Globus pallidus (tissue), 1 donor: ENCODE measurements around the gene ATP5F1B.
"Not testable (repeated sequence)": the region's sequence is repeated elsewhere in the genome, so short reads cannot be mapped to it uniquely, and the experiment has no call there.

Experiments
- DNase-seq: peaks from one replicate; pipeline ENCODE4 v3.0.0-alpha.2; 2015; ENCODE audit warnings: low spot score

Gene ATP5F1B

GRCh38 chr12:56645717-56646446, at the start of gene ATP5F1B:
ATP5F1B (minus strand) TSS chr12:56645984; CDS start chr12:56645963, 21 bp downstream.
- peak; percentile 99 for DNase-seq

DNA sequence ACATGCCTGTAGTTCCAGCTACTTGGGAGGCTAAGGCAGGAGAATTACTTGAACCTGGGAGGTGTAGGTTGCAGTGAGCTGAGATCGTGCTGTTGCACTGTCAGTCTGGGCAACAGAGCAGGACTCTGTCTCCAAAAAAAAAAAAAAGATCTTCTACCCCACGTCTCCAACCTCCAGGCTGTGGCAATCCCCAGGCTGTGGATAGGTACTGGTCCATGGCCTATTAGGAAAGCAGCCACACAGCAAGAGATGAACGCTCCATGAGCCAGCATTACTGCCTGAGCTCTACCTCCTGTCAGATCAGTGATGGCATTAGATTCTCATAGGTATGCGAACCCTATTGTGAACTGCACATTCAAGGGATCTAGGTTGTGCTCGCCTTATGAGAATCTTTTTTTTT, 48.4 kb upstream of the ATP5F1B start:
- DNase-seq: no peak

- no peak for DNase-seq
Observed at GRCh38 chr12:56688846-56689109, 43.0 kb upstream of the ATP5F1B start.

- DNase-seq: peak; percentile 93
Observed at GRCh38 chr12:56688129-56688845, 42.5 kb upstream of the ATP5F1B start, which contains the start of gene PTGES3. PTGES3 (minus strand) TSS chr12:56688284; CDS start chr12:56687999, 285 bp downstream.

GRCh38 chr12:56687223-56688128, 41.7 kb upstream of the ATP5F1B start:
- DNase-seq: peak; percentile 53

- no peak for DNase-seq
Observed at GRCh38 chr12:56684745-56685359, 39.1 kb upstream of the ATP5F1B start.

DNA sequence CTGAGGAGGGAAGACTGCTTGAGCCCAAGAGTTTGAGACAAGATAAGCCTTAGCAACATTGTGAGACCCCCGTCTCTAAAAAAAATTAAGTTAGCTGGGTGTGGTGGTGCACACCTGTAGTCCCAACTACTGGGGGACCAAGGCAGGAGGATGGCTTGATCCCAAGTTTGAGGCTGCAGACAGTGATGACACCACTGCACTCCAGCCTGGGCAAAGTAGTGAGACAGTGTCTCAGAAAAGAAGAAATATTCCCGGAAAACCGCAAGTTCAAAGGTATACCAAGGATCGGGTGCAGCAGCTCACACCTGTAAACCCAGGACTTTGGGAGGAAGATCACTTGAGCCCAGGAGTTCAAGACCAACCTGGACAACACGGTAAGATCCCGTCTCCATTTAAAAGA, 36.5 kb upstream of the ATP5F1B start:
- DNase-seq: no peak

DNA sequence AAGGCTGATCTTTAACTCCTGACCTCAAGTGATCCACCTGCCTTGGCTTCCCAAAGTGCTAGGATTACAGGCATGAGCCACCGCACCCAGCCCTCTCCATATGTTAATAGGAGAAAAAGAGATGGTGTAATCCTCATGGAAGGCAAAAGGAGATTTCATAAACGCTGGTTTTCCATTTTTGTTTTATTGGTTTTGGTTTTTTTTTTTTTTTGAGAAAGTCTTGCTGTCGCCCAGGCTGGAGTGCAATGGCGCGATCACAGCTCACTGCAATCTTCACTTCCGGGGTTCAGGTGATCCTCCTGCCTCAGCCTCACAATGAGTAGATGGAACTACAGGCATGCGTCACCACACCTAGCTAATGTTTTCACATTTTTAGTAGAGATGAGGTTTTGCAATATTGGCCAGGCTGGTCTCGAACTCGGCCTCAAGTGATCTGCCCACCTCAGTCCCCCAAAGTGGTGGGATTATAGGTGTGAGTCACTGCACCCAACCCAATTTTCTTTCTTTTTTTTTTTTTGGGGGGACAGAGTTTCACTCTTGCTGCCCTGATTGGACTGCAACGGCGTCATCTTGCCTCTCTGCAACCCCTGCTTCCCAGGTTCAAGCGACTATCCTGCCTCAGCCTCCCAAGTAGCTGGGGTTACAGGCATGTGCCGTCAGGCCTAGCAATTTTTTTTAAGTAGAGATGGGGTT, 34.2 kb upstream of the ATP5F1B start:
- no peak for DNase-seq

DNA sequence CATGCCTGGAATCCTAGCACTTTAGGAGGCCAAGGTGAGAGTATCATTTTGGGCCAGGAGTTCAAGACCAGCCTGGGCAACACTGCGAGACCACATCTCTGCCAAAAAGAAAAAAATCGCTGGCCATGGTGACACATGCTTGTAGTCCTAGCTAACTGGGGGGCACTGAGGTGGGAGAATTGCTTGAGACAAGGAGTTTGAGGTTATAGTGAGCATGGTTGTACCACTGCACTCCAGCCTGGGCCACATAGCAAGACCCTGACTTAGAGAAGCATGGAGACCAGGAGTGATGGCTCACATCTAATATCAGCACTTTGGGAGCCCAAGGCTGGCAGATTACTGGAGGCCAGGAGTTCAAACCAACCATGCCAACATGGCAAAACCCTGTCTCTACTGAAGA, 33.1 kb upstream of the ATP5F1B start:
- DNase-seq: no peak

DNA sequence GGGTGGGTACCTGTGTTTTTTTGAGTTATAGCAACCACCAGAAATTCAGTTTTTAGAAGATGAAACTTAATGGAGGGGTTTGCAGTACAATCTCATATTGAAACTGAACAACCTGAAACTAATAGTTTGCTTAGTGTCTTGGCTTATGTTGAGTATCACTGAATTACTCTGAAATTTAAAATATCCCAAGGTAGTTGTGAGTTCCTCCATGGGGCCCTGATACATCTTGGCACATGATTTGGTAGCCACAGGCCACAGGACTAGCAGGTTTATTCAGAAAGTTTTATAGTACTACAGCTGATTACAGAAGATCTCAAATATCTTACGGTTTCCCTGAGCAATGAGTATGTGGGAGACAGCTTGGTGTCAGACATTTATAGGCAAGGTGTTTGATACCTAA, 31.9 kb upstream of the ATP5F1B start:
- no peak for DNase-seq

GRCh38 chr12:56676851-56677580, 31.2 kb upstream of the ATP5F1B start:
- DNase-seq: no peak

DNA sequence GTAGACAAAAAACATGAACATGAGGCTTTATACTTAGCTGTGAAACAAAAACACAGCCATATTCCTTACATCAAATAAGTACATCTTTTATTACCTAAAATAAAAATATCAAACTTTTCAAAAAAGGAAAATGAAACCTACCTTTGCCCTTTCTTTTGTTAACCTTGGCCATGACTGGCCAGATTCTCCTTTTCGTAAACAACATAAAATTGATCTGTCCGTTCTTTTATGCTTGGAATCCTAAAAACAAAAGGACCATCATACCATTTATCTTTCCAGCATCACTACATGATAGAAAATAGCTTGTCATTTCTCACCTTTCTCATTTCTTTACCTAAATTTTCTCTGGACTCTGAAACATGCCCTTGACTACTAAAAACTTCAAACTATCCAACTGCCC, 25.8 kb upstream of the ATP5F1B start:
- DNase-seq: no peak

DNA sequence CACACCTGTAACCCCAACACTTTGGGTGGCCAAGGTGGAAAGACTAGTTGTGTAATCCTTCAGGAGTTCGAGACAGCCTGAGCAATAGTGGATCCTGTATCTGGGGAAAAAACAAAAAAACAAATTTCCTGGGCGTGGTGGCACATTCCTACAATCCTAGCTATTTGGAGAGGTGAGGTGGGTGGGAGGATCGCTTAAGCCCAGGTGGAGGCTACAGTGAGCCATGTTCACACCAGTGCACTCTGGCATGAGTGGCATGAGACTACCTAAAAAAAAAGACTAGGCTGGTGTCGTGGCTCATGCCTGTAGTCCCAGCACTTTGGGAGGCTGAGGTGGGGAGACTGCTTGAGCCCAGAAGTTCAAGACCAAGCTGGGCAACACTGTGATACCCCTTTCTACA, 25.1 kb upstream of the ATP5F1B start:
- no peak for DNase-seq

DNA sequence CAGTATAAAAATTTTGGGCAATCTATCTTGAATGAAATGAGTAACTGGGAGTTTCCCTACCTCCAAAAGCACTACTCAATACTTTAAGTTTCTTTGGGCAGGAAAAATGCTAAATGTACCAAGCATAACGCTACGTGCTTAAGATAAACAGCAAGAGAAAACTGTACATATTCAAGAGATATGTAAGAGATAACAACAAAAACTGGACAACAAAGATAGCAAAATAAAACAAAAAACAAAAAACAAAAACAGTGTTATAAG, 22.3 kb upstream of the ATP5F1B start:
- no peak for DNase-seq

DNA sequence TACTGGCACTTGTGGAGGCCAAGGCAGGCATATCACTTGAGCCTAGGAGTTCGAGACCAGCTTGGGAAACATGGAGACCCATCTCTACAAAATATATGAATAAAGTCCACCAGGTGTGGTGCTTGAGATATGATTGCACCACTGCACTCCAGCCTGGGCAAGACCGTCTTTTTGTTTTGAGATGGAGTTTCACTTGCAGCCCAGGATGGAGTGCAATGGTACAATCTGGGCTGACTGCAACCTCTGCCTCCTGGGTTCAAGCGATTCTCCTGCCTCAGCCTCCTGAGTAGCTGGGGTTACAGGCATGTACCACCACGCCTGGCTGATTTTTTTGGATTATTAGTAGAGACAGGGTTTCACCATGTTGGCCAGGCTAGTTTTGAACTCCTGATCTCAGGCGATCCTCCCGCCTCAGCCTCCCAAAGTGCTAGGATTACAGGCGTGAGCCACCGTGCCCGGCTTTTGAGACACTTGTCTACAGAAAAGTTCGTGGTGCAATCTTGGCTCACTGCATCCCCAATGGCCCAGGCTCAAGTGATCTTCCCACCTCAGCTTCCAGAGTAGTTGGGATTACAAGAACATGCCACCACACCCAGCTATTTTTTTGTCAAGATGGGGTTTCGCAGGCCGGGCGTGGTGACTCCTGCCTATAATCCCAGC, 16.3 kb upstream of the ATP5F1B start:
- no peak for DNase-seq

DNA sequence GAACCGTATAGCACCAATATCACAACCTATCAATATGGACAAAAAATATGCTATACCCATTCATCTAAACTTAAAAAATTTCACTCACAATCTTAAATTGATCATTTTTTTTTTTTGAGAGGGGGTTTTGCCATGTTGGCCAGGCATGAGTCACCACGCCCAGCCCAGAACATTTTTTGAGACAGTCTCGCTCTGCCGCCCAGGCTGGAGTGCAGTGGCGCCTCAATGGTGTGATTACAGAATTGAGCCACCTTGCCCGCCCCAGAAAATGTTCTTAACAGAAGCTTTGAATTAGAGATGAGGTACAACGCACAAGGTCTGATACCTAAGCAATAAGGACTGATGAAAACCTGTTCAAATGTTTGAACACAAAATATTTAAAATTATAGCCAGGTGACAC, 15.8 kb upstream of the ATP5F1B start:
- DNase-seq: no peak

DNA sequence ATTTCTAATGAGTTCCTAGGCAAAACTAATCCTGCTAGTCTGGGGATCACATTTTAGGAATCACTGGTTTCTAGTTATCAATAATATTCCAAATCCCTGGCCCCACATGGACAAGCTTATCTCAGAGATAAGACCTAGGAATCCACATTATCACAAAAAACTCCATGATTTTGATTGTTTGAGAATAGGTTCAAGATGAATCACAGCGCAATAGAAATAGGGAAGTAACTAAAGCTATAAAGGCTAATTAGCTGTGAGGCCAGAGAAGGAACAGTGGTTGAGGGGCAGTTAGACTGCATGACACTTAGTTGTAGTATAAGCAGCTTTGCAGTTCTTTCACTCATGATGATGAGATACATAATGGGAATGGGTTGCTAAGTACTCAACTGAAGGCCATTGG, 13.1 kb upstream of the ATP5F1B start:
- DNase-seq: no peak

- no peak for DNase-seq
Observed at GRCh38 chr12:56657416-56658379, 11.9 kb upstream of the ATP5F1B start.

DNA sequence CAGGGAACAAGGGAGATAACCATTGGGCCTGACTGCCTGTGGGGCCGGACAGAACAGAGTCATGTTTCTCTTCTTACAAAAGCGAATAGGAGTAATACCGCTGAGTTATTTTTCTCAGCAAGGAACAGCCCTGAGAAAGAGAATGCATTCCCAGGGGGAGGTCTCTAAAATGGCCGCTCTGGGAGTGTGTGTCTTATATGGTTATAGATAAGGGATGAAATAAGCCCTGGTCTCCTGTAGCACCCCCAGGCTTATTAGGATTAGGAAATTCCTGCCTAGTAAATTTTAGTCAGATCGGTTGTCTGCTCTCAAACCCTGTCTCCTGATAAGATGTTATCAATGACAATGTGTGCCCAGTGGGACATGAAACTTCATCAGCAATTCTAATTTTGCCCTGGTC, 8.0 kb upstream of the ATP5F1B start:
- DNase-seq: not testable (repeated sequence)

- not testable (repeated sequence) for DNase-seq
Observed at GRCh38 chr12:56648023-56648422, 2.2 kb upstream of the ATP5F1B start.
